GM10248 (cell line): ENCODE results near the gene GRIK4.

Experiments used
- CTCF ChIA-PET: fragments of 300-600 bp; sonication (Branson Sonifier 250); formaldehyde crosslinking; extraction: SDS; loops from one replicate; lab custom pipeline; 2021; ENCODE audit warnings: antibody characterized with exemption; lab: Yijun Ruan, JAX
- POLR2A ChIA-PET: fragments of 350-650 bp; sonication (Branson Sonifier 250); formaldehyde crosslinking; extraction: SDS; loops from one replicate; lab custom pipeline; 2020; ENCODE audit warnings: antibody characterized with exemption; lab: Yijun Ruan, JAX
- DNase-seq: peaks from one replicate; pipeline ENCODE4 v3.0.0; 2012; ENCODE audit errors: extremely low spot score
- CTCF ChIP-seq: IDR thresholded peaks from 2 replicates; pipeline ENCODE4 v1.5.1; 2012; ENCODE audit warnings: mild to moderate bottlenecking, low read depth; ENCODE audit errors: extremely low read depth, missing control alignments, control extremely low read depth

Gene GRIK4

GRCh38 chr11:120513436-120514315, 2.1 kb downstream of the GRIK4 start:
- ChIA-PET POLR2A (no interaction called here), CTCF (interaction anchor here (0.9 to 12.1 kb wide), 4 partner anchors 52 to 681 kb away, joined by 3 to 124 read pairs (median 22); no protein-coding TSS in a partner anchor)
- DNase-seq: no peak
- TF ChIP-seq CTCF: no peak

GRCh38 chr11:120514541-120515121, 3.1 kb downstream of the GRIK4 start:
- DNase-seq: no peak
- TF ChIP-seq CTCF: no peak
- CTCF ChIA-PET: interaction anchor here (4.6 to 12.1 kb wide), 2 partner anchors 165 to 170 kb away, joined by 41 to 124 read pairs; no protein-coding TSS in a partner anchor
- POLR2A ChIA-PET: no interaction called here

- DNase-seq: no peak
- ChIA-PET CTCF (interaction anchor here (12.1 kb wide), 1 partner anchor 170 kb away, joined by 124 read pairs; no protein-coding TSS in a partner anchor), POLR2A (no interaction called here)
- no peak for TF ChIP-seq CTCF
Measured at GRCh38 chr11:120515186-120515723, 3.7 kb downstream of the GRIK4 start.

DNA sequence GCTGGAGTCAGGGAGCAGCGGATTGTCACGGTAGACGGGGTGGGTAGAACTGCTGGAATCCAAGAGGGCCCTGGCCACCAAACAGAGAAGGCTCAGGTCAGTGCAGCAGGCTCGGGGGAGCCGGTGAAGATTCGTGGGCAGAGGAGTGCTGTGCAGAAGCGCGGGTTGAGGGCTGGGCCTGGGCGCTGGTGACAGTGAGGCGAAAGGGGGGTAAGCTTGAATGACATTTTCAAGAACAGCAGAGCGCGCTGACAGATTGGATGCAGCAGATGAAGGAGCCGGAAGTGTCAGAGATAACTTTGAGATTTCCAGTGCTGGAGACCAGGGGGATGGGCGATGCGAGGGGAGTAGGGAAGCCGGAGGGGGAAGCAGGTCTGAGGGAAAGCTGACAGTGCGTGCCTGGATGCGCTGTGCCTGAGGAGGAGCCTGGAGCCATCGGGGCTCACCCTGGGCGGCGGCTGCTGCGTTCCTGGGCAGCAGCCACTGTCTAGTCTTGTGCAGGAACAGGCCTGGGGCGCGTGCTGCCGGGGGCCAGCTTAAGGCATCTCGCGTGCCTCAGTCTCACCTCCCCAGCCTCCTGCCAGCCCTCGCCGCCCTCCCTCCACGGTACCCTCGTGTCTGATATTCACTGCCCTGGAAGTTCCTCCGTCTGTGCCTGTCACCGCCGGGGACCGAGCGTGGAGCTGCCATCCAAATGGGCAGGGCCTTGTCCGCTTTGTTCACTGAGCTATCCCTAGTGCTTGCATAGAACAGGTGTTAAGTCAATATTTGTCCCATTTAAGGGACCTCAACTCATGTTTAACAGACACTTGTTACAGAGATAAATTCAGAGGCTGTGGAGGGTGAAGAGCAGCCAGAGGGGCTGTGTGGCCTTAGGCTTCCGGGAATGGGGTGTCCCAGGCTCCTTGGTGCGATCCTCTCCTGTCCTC, 5.2 kb downstream of the GRIK4 start:
- DNase-seq: no peak
- CTCF ChIA-PET: interaction anchor here (12.1 kb wide), 1 partner anchor 168 kb away, joined by 124 read pairs; no protein-coding TSS in a partner anchor
- POLR2A ChIA-PET: no interaction called here
- TF ChIP-seq CTCF: no peak

DNA sequence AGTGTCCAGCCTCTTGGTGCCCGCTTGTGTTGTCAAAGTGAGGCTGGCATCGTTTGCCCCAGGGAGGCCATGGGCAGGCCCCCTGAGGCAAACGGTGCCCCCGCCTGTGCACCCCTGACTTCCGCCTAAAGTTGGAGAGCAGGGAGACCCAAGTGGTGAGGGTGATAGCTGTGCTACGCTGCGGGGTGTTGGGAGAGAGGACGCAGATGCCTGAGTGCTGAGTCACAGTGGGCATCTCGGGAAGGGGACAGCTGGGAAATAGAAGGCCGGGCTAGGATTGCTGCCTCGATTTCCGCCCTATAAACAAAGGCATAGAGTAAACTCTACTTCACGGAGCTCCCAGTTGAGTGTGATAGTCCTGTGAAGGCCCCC, 5.8 kb downstream of the GRIK4 start:
- ChIA-PET POLR2A (no interaction called here), CTCF (interaction anchor here (12.1 kb wide), 1 partner anchor 168 kb away, joined by 124 read pairs; no protein-coding TSS in a partner anchor)
- no peak for DNase-seq
- TF ChIP-seq CTCF: no peak
